MM.1S (cell line): ENCODE measurements around the gene NUDT14.

Experiments used
- DNase-seq: peaks from one replicate; pipeline ENCODE4 v3.0.0-alpha.2; 2015
- H2AFZ ChIP-seq: fragments of 300-600 bp; sonication (generic); 2 replicates; pipeline ENCODE4 v1.6.0; 2016; ENCODE audit warnings: antibody characterized with exemption, low read length
- H3F3A ChIP-seq: fragments of 300-600 bp; sonication (generic); 2 replicates; pipeline ENCODE4 v1.6.1; 2016; ENCODE audit warnings: mild to moderate bottlenecking, antibody characterized with exemption, low read length, moderate library complexity, mixed read lengths; ENCODE audit not compliant: insufficient read depth
- H3K27ac ChIP-seq: fragments of 300-600 bp; sonication (generic); 2 replicates; pipeline ENCODE4 v1.5.1; 2016; ENCODE audit warnings: mild to moderate bottlenecking, low read length
- H3K27me3 ChIP-seq: fragments of 300-600 bp; sonication (generic); replicated peaks from 2 replicates; pipeline ENCODE4 v1.6.0; 2016; ENCODE audit warnings: low read length; ENCODE audit not compliant: insufficient read depth
- H3K36me3 ChIP-seq: fragments of 300-600 bp; sonication (generic); replicated peaks from 2 replicates; pipeline ENCODE4 v1.6.1; 2016; ENCODE audit warnings: mild to moderate bottlenecking, low read length, mixed read lengths; ENCODE audit not compliant: insufficient read depth
- H3K4me1 ChIP-seq: fragments of 300-600 bp; sonication (generic); 2 replicates; pipeline ENCODE4 v1.6.1; 2016; ENCODE audit warnings: low read length, mixed read lengths
- H3K4me2 ChIP-seq: fragments of 300-600 bp; sonication (generic); 2 replicates; pipeline ENCODE4 v1.6.0; 2016; ENCODE audit warnings: low read depth, low read length
- H3K4me3 ChIP-seq: fragments of 300-600 bp; sonication (generic); 2 replicates; pipeline ENCODE4 v1.5.1; 2016; ENCODE audit warnings: low read length, mixed read lengths
- H3K79me2 ChIP-seq: fragments of 300-600 bp; sonication (generic); 2 replicates; pipeline ENCODE4 v1.6.1; 2016; ENCODE audit warnings: mixed run types, low read length, mixed read lengths
- H3K9ac ChIP-seq: fragments of 300-600 bp; sonication (generic); 2 replicates; pipeline ENCODE4 v1.6.1; 2016; ENCODE audit warnings: low read length, mixed read lengths
- H3K9me2 ChIP-seq: fragments of 300-600 bp; sonication (generic); replicated peaks from 2 replicates; pipeline ENCODE4 v1.6.1; 2016; ENCODE audit warnings: mild to moderate bottlenecking, low read length, mixed read lengths; ENCODE audit not compliant: insufficient read depth
- H3K9me3 ChIP-seq: fragments of 300-600 bp; sonication (generic); replicated peaks from 2 replicates; pipeline ENCODE4 v1.6.1; 2016; ENCODE audit warnings: mild to moderate bottlenecking, low read length, mixed read lengths; ENCODE audit not compliant: insufficient read depth
- H4K20me1 ChIP-seq: fragments of 300-600 bp; sonication (generic); 2 replicates; pipeline ENCODE4 v1.6.1; 2016; ENCODE audit warnings: mild to moderate bottlenecking, low read length, moderate library complexity, mixed read lengths; ENCODE audit not compliant: insufficient read depth
- CTCF ChIP-seq: fragments of 300-600 bp; sonication (generic); IDR thresholded peaks from 2 replicates; pipeline ENCODE4 v1.5.1; 2016; ENCODE audit warnings: antibody characterized with exemption, low read length, mixed read lengths
- EZH2 ChIP-seq: fragments of 300-600 bp; sonication (generic); optimal IDR thresholded peaks from 2 replicates; pipeline ENCODE3; 2017; ENCODE audit warnings: low read depth, mild to moderate bottlenecking, antibody characterized with exemption, low read length, mixed read lengths
- EZH2phosphoT487 ChIP-seq: fragments of 300-600 bp; sonication (generic); IDR thresholded peaks from 2 replicates; pipeline ENCODE4 v1.6.1; 2018; ENCODE audit warnings: antibody characterized with exemption, low read length

The NUDT14 gene

GRCh38 chr14:105128059-105128458 lies 53.1 kb downstream of the NUDT14 start:
- Histone ChIP-seq H3K9ac (no peak overlapping the region), H3K4me3 (no peak overlapping the region), H3F3A (no peaks in the 10 kb centered on the region), H2AFZ (no peak overlapping the region), H3K27me3 (peaks cover 67% of the 10 kb centered on the region), H3K36me3 (no peaks in the 10 kb centered on the region), H3K27ac (no peak overlapping the region), H4K20me1 (no peaks in the 10 kb centered on the region), H3K79me2 (no peaks in the 10 kb centered on the region), H3K9me3 (no peaks in the 10 kb centered on the region), H3K4me2 (no peak overlapping the region), H3K9me2 (no peaks in the 10 kb centered on the region), H3K4me1 (no peaks in the 10 kb centered on the region)
- TF ChIP-seq CTCF (no peak), EZH2phosphoT487 (no peak), EZH2 (no peak)
- DNase-seq = no peak

GRCh38 chr14:105126981-105127329 lies 54.2 kb downstream of the NUDT14 start:
- TF ChIP-seq EZH2 = no peak
- no peak for TF ChIP-seq EZH2phosphoT487
- TF ChIP-seq CTCF = no peak
- H3K4me2 ChIP-seq = no peak overlapping the region
- no peaks in the 10 kb centered on the region for H4K20me1 ChIP-seq
- no peak overlapping the region for H3K4me3 ChIP-seq
- no peak overlapping the region for H2AFZ ChIP-seq
- no peaks in the 10 kb centered on the region for H3F3A ChIP-seq
- H3K4me1 ChIP-seq = no peaks in the 10 kb centered on the region
- H3K79me2 ChIP-seq = no peaks in the 10 kb centered on the region
- peaks cover 73% of the 10 kb centered on the region for H3K27me3 ChIP-seq
- no peak for DNase-seq
- H3K9me3 ChIP-seq = no peaks in the 10 kb centered on the region
- H3K9ac ChIP-seq = no peak overlapping the region
- H3K9me2 ChIP-seq = no peaks in the 10 kb centered on the region
- no peaks in the 10 kb centered on the region for H3K36me3 ChIP-seq
- no peak overlapping the region for H3K27ac ChIP-seq

- Histone ChIP-seq H2AFZ (no peak overlapping the region), H3K27ac (no peak overlapping the region), H3K9me2 (no peaks in the 10 kb centered on the region), H3K4me2 (no peak overlapping the region), H3K9me3 (no peaks in the 10 kb centered on the region), H3K79me2 (no peaks in the 10 kb centered on the region), H3K4me1 (no peaks in the 10 kb centered on the region), H3F3A (no peaks in the 10 kb centered on the region), H3K36me3 (no peaks in the 10 kb centered on the region), H3K4me3 (no peak overlapping the region), H3K9ac (no peak overlapping the region), H4K20me1 (no peaks in the 10 kb centered on the region), H3K27me3 (peaks cover 79% of the 10 kb centered on the region)
- DNase-seq = no peak
- TF ChIP-seq EZH2phosphoT487 = no peak
- no peak for TF ChIP-seq CTCF
- no peak for TF ChIP-seq EZH2
These were observed 54.8 kb downstream of the NUDT14 start for GRCh38 chr14:105126126-105126980.
